Measurements from ENCODE around the gene FRMD7. TPM values are rescaled to one million over a fixed set of nuclear protein-coding genes. Genes with fewer than 3 reads are reported as not detected.

The FRMD7 gene, protein sequence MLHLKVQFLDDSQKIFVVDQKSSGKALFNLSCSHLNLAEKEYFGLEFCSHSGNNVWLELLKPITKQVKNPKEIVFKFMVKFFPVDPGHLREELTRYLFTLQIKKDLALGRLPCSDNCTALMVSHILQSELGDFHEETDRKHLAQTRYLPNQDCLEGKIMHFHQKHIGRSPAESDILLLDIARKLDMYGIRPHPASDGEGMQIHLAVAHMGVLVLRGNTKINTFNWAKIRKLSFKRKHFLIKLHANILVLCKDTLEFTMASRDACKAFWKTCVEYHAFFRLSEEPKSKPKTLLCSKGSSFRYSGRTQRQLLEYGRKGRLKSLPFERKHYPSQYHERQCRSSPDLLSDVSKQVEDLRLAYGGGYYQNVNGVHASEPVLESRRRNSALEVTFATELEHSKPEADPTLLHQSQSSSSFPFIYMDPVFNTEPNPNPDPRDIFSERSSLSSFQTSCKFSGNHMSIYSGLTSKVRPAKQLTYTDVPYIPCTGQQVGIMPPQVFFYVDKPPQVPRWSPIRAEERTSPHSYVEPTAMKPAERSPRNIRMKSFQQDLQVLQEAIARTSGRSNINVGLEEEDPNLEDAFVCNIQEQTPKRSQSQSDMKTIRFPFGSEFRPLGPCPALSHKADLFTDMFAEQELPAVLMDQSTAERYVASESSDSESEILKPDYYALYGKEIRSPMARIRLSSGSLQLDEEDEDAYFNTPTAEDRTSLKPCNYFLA
- under 1 TPM in 1 of 2 donors, not detected in 1; under 0.01 TPM for total RNA-seq

DNA sequence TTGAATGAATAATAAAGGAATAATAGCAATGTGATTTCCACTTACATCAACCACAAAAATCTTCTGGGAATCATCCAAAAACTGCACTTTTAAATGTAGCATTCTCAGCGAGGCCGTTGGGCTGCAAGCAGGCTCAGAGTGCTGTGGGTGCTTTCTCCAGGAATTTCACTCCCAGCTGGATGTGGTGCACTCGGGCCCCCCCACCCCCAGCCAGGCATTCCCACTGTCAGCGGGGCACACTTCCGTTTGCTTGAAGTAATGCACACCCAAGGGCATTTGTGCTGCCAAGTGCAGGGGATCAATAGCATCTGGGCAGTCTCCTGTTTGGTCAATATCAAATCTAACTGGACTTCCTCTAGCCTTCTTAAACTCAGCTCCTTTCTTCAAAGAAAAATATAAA is at the start of gene FRMD7:
FRMD7 (minus strand) TSS at position 278 of the 400 bp plus-strand sequence; CDS start at position 102, 176 bp downstream.

Other genes with a start within 250 kb of the FRMD7 start
- gene STK26, start 104.7 kb downstream of the FRMD7 start, total RNA-seq: 10 to 100 TPM in 1 of 2 donors, 1 to 10 TPM in 1; 7.6 to 22.3 TPM
- gene RAP2C, start 91.4 kb upstream of the FRMD7 start, total RNA-seq: 10 to 100 TPM in 1 of 2 donors, 1 to 10 TPM in 1; 9.6 to 17.3 TPM